Keratinocyte (primary cell): ENCODE measurements around the gene PRRT2. TPM values are rescaled to one million over a fixed set of nuclear protein-coding genes. Genes with fewer than 3 reads are reported as not detected.

ENCODE experiments used
- DNase-seq: peaks from one replicate; pipeline ENCODE4 v3.0.0-alpha.2; 2011; ENCODE audit warnings: low read depth, missing footprints, low spot score
- FAIRE-seq: peaks from 2 replicates; lab custom pipeline; 2011; peaks lifted over from hg19 to GRCh38; lab: Jason Lieb, UNC
- H2AFZ ChIP-seq: 2 replicates; pipeline ENCODE4 v1.6.0; 2012; ENCODE audit warnings: low read length, control low read depth, inconsistent platforms; ENCODE audit not compliant: control insufficient read depth
- H3K27ac ChIP-seq: 2 replicates; pipeline ENCODE4 v1.5.1; 2011; ENCODE audit warnings: low read length; ENCODE audit not compliant: control insufficient read depth, insufficient read depth
- H3K27me3 ChIP-seq: 3 replicates; pipeline ENCODE4 v1.6.0; 2011; ENCODE audit warnings: low read length; ENCODE audit not compliant: control insufficient read depth, insufficient read depth; ENCODE audit errors: extremely low read depth
- H3K36me3 ChIP-seq, 2 experiments: 2 replicates in 1 of 2; 3 replicates in 1 of 2; pipeline ENCODE4 v1.5.1; 2011; ENCODE audit warnings: low read length in 2 of 2, mild to moderate bottlenecking in 1 of 2; ENCODE audit not compliant: control insufficient read depth in 2 of 2, insufficient read depth in 2 of 2; ENCODE audit errors: extremely low read depth in 1 of 2
- H3K4me1 ChIP-seq: 3 replicates; pipeline ENCODE4 v1.5.1; 2011; ENCODE audit warnings: low read length; ENCODE audit not compliant: control insufficient read depth, insufficient read depth; ENCODE audit errors: extremely low read depth
- H3K4me2 ChIP-seq: 3 replicates; pipeline ENCODE4 v1.6.0; 2011; ENCODE audit warnings: low read depth, low read length; ENCODE audit not compliant: control insufficient read depth, insufficient read depth; ENCODE audit errors: extremely low read depth
- H3K4me3 ChIP-seq, 3 experiments: fragments of 200-600 bp in 1 of 3; sonication (generic) in 1 of 3; 2 replicates in 2 of 3; 3 replicates in 1 of 3; pipeline ENCODE4 v1.5.1; 2011 to 2016; ENCODE audit warnings: low read length in 3 of 3, mild to moderate bottlenecking in 3 of 3, control low read depth in 2 of 3, inconsistent platforms in 1 of 3, low read depth in 1 of 3, mixed read lengths in 1 of 3, mixed run types in 1 of 3, moderate library complexity in 1 of 3; ENCODE audit not compliant: control insufficient read depth in 2 of 3, insufficient read depth in 2 of 3; ENCODE audit errors: extremely low read depth in 1 of 3
- H3K79me2 ChIP-seq: 2 replicates; pipeline ENCODE4 v1.6.0; 2012; ENCODE audit warnings: low read length; ENCODE audit not compliant: control insufficient read depth, insufficient read depth
- H3K9ac ChIP-seq: 3 replicates; pipeline ENCODE4 v1.6.0; 2011; ENCODE audit warnings: low read length; ENCODE audit not compliant: control insufficient read depth, insufficient read depth; ENCODE audit errors: extremely low read depth
- H3K9me1 ChIP-seq: 3 replicates; pipeline ENCODE4 v1.6.0; 2011; ENCODE audit warnings: low read length; ENCODE audit not compliant: control insufficient read depth, insufficient read depth; ENCODE audit errors: extremely low read depth
- H3K9me3 ChIP-seq: 2 replicates; pipeline ENCODE4 v1.5.1; 2012; ENCODE audit warnings: low read depth, low read length; ENCODE audit not compliant: control insufficient read depth
- H4K20me1 ChIP-seq: 3 replicates; pipeline ENCODE4 v1.6.0; 2011; ENCODE audit warnings: low read length; ENCODE audit not compliant: control insufficient read depth, insufficient read depth; ENCODE audit errors: extremely low read depth
- CTCF ChIP-seq, 3 experiments: IDR thresholded peaks in 1 of 3; conservative IDR thresholded peaks in 1 of 3; optimal IDR thresholded peaks in 1 of 3; 2 replicates in 2 of 3; 3 replicates in 1 of 3; pipeline versions ENCODE3 to v1.5.1; 2011; ENCODE audit warnings: low read length in 3 of 3, mild to moderate bottlenecking in 3 of 3, moderate library complexity in 2 of 3, control low read depth in 1 of 3, inconsistent platforms in 1 of 3; ENCODE audit not compliant: insufficient read depth in 2 of 3; ENCODE audit errors: extremely low read depth in 1 of 3
- EZH2 ChIP-seq: IDR thresholded peaks from one replicate; pipeline ENCODE4 v1.6.1; 2012; ENCODE audit warnings: inconsistent platforms, mild to moderate bottlenecking, low read length, moderate library complexity
- dilution Hi-C: fragments of 300-500 bp; cut with MboI; formaldehyde crosslinking; loops from one replicate; pipeline ENCODE4 v1.7.0; 2020; ENCODE audit warnings: low sequenced_read_pairs; ENCODE audit not compliant: extremely low pct_ligation_motif_present
- polyA plus RNA-seq, 5 experiments: library from polyadenylated mRNA; depleted of rRNA in 3 of 5; stranded (reverse) in 3 of 5; stranded (forward) in 1 of 5; unstranded in 1 of 5; fragments of >200 nt; gene quantifications; 1 replicate in 1 of 5; 2 replicates in 3 of 5; 3 replicates in 1 of 5; pipeline versions ENCODE4 v1.2.1 to v1.2.3, GENCODE V29; 2011 to 2012; ENCODE audit warnings: missing spikeins in 2 of 5, low read depth in 1 of 5, low replicate concordance in 1 of 5

Gene PRRT2
- polyA plus RNA-seq, 1 donor (not counting 4 experiments of a cell fraction or from before 2014, with no cell fraction given), result not detected

- H3K9me1 ChIP-seq, result no peaks in the 10 kb centered on the region
- no peak for DNase-seq
- H3K4me1 ChIP-seq, result no peaks in the 10 kb centered on the region
- H3K9me3 ChIP-seq, result no peaks in the 10 kb centered on the region
- H3K36me3 ChIP-seq, result peaks cover 18 to 43% of the 10 kb centered on the region in 2 experiments
- dilution Hi-C loops, result no loop called here
- no peak overlapping the region for H2AFZ ChIP-seq
- no peak overlapping the region for H3K4me2 ChIP-seq
- H3K27me3 ChIP-seq, result no peaks in the 10 kb centered on the region
- no peak for TF ChIP-seq EZH2
- no peak for TF ChIP-seq CTCF (optimal IDR thresholded peaks at IDR 0.05 in 1 of 3, IDR thresholded peaks at IDR 0.05 in 1 of 3, conservative IDR thresholded peaks at IDR 0.05 in 1 of 3; ENCODE audit: extremely low read depth in 1 of 3, insufficient read depth in 2 of 3, low read length in 3 of 3)
- H3K27ac ChIP-seq, result no peak overlapping the region
- H3K9ac ChIP-seq, result no peak overlapping the region
- H3K4me3 ChIP-seq, result no peak overlapping the region
- H4K20me1 ChIP-seq, result no peaks in the 10 kb centered on the region
- FAIRE-seq, result no peak
- no peaks in the 10 kb centered on the region for H3K79me2 ChIP-seq
These were observed 23.9 kb downstream of the PRRT2 start for GRCh38 chr16:29835926-29836325.

GRCh38 chr16:29836623-29837022 lies 24.6 kb downstream of the PRRT2 start:
- TF ChIP-seq CTCF (optimal IDR thresholded peaks at IDR 0.05 in 1 of 3, IDR thresholded peaks at IDR 0.05 in 1 of 3, conservative IDR thresholded peaks at IDR 0.05 in 1 of 3; ENCODE audit: extremely low read depth in 1 of 3, insufficient read depth in 2 of 3, low read length in 3 of 3) (no peak), EZH2 (no peak)
- no peaks in the 10 kb centered on the region for H3K9me3 ChIP-seq
- H3K9me1 ChIP-seq, result no peaks in the 10 kb centered on the region
- dilution Hi-C loops, result no loop called here
- H3K9ac ChIP-seq, result no peak overlapping the region
- H3K4me3 ChIP-seq, result no peak overlapping the region
- no peak overlapping the region for H2AFZ ChIP-seq
- H3K27ac ChIP-seq, result no peak overlapping the region
- no peak for DNase-seq
- H3K4me2 ChIP-seq, result no peak overlapping the region
- no peaks in the 10 kb centered on the region for H3K4me1 ChIP-seq
- H3K36me3 ChIP-seq, result peaks cover 23 to 45% of the 10 kb centered on the region in 2 experiments
- no peaks in the 10 kb centered on the region for H4K20me1 ChIP-seq
- no peak for FAIRE-seq
- H3K27me3 ChIP-seq, result no peaks in the 10 kb centered on the region
- H3K79me2 ChIP-seq, result no peaks in the 10 kb centered on the region
